Measurements from ENCODE around the gene SNX25.
A peak's percentile ranks its signal among the peaks of the same experiment; 100 is the strongest.

SNX25 gene

GRCh38 chr4:185381288-185382196 lies 172.1 kb downstream of the SNX25 start:
- DNase-seq: no peak
- in situ Hi-C loops (cut with HindIII; ENCODE audit: low pct_ligation_motif_present, low pct_unique_long_range_greater_than_20kb, low sequenced_read_pairs): no loop called here

- DNase-seq: no peak
- in situ Hi-C loops (cut with HindIII; ENCODE audit: low pct_ligation_motif_present, low pct_unique_long_range_greater_than_20kb, low sequenced_read_pairs): no loop called here
Observed at GRCh38 chr4:185382754-185383153, 173.4 kb downstream of the SNX25 start.

DNA sequence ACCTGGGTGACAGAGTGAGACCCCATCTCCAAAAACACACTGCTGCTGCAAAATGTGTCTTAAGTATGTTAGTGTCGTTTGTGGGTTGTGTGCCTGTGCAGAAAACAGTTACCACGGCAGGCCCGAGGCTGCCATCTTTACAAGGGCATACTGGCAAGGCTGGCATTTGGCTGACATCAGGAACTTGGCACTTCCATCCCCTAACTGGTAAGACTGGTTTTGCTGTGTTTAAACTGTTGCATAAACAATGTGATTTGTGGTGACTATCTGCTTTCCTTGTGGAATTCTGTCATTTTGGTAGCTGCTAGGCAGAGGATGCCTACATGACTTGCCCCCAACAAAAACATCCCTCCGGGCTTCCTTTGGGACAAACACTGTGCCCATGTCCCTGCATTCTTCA lies 174.1 kb downstream of the SNX25 start:
- in situ Hi-C loops (cut with HindIII; ENCODE audit: low pct_ligation_motif_present, low pct_unique_long_range_greater_than_20kb, low sequenced_read_pairs): no loop called here
- no peak for DNase-seq

GRCh38 chr4:185384061-185384460 lies 174.7 kb downstream of the SNX25 start:
- in situ Hi-C loops (cut with HindIII; ENCODE audit: low pct_ligation_motif_present, low pct_unique_long_range_greater_than_20kb, low sequenced_read_pairs): no loop called here
- DNase-seq: no peak

DNA sequence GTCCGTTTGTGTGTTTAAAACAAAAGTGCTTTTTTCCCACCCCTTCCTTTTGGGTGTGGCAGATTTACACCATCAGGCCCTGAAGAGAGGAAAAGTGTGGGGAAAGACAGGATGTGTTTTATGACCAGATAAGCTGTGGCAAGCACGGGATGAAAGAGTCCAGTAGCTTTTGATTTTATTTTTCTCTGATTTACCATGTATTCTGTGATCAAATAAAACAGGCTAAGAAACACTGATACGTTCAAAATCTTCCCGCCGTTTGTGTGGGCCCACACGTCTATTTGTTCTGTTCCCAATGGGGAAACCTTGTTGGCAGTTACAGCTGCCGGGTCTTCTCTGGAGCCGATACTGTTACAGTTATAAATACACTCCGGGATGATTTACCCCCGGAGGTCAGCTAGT lies 175.5 kb downstream of the SNX25 start:
- no peak for DNase-seq
- in situ Hi-C loops (cut with HindIII; ENCODE audit: low pct_ligation_motif_present, low pct_unique_long_range_greater_than_20kb, low sequenced_read_pairs): no loop called here

DNA sequence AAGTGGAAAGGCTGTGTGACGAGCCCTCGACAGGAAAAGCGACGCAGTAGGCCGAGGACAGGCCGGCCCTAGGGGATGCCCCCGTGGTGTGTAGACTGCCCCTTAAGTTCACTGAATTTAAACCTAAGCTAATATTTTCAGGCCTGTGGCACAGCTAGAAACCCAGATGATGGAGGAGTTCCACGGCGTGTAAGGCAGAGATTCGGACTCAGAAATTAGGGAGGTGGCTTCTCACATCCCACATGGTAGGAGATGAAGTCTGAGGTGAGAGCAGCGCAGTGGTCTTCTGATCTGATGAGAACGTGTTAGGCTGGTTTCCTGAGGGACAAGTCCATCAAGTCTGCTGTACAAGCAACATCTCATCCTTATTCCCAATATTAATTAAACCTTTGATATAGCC lies 178.6 kb downstream of the SNX25 start:
- in situ Hi-C loops (cut with HindIII; ENCODE audit: low pct_ligation_motif_present, low pct_unique_long_range_greater_than_20kb, low sequenced_read_pairs): no loop called here

DNA sequence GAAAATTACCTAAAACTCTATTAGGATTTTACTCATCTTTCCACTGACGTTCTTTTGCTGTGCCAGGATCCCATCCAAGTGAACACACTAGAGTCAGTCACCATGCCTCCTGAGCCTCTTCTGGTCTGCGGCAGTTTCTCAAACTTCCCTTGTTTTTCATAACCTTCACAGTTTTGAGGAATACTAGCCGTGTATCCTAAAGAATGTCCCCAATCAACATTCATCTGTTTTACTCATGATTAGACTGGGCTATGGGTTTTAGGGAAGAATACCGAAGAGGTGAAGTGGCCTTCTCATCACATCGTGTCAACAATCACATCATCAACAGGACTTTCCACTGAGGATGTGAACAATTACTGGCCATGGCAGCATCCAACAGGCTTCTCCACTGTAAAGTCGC lies 181.5 kb downstream of the SNX25 start:
- in situ Hi-C loops (cut with HindIII; ENCODE audit: low pct_ligation_motif_present, low pct_unique_long_range_greater_than_20kb, low sequenced_read_pairs): no loop called here
- DNase-seq: no peak

More for the DNA sequence above, 178.6 kb downstream of the SNX25 start:
- no peak for DNase-seq

DNA sequence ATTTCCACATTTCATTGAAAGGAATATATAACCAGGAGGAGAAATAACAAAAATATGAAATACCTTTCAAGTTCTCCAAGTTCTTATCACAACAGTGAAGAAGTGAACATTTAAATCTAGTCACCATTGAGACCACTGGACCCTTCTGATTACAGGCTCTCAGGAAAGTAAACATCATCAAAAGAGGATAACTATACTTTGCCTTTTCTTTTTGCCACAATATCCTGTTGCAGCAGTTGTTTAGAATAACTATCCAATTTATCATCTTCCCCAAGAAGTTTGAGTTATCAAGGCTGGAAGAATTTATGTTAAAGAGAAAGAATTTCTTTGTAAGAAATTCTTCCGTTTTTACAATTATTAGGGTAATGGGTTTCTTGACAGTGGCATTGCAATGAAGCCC lies 182.8 kb downstream of the SNX25 start:
- in situ Hi-C loops (cut with HindIII; ENCODE audit: low pct_ligation_motif_present, low pct_unique_long_range_greater_than_20kb, low sequenced_read_pairs): no loop called here
- no peak for DNase-seq

GRCh38 chr4:185394568-185395237 lies 185.3 kb downstream of the SNX25 start:
- in situ Hi-C loops (cut with HindIII; ENCODE audit: low pct_ligation_motif_present, low pct_unique_long_range_greater_than_20kb, low sequenced_read_pairs): no loop called here

GRCh38 chr4:185395238-185395955 lies 186.0 kb downstream of the SNX25 start, which contains the start of gene LRP2BP:
LRP2BP (minus strand) TSS chr4:185395924; CDS start chr4:185378186, 17,738 bp downstream.
- in situ Hi-C loops (cut with HindIII; ENCODE audit: low pct_ligation_motif_present, low pct_unique_long_range_greater_than_20kb, low sequenced_read_pairs): no loop called here
- peak; percentile 26 for DNase-seq

More at GRCh38 chr4:185394568-185395237, 185.3 kb downstream of the SNX25 start:
- DNase-seq: no peak

GRCh38 chr4:185395956-185396723 lies 186.7 kb downstream of the SNX25 start:
- DNase-seq: peak; percentile 95
- in situ Hi-C loops (cut with HindIII; ENCODE audit: low pct_ligation_motif_present, low pct_unique_long_range_greater_than_20kb, low sequenced_read_pairs): no loop called here

DNA sequence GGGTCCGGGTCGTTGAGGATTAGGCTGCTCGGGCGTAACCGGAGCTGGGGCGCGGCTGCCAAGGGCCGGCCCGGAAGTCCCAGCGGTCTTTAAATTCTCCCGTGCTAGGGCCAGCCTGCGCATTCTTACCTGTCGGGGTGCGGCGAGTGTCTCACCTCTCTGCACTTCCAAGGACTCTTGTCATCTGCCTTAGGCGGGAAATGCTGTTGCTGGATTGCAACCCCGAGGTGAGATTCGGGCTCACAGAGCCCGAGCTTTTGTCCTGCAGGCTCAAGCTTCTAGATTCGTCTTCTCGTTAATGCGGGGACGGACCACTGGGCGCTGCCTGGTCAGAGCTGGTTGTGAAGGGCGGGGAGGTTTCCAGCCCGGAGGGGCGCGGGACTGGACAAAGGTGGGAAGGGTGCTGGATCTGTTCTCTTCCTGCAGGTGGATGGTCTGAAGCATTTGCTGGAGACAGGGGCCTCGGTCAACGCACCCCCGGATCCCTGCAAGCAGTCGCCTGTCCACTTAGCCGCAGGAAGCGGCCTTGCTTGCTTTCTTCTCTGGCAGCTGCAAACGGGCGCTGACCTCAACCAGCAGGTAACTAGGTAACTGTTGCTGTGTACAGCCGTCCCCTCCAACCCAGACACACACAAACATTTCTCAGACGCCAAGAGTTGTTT lies 187.5 kb downstream of the SNX25 start, which contains the start of gene ANKRD37:
TSS of gene ANKRD37 (plus strand) at position 118 of the 662 bp plus-strand sequence. CDS start at position 201, 83 bp downstream.
- in situ Hi-C loops (cut with HindIII; ENCODE audit: low pct_ligation_motif_present, low pct_unique_long_range_greater_than_20kb, low sequenced_read_pairs): no loop called here

GRCh38 chr4:185398618-185399017 lies 189.2 kb downstream of the SNX25 start:
- DNase-seq: no peak
- in situ Hi-C loops (cut with HindIII; ENCODE audit: low pct_ligation_motif_present, low pct_unique_long_range_greater_than_20kb, low sequenced_read_pairs): no loop called here

More for the DNA sequence above, 187.5 kb downstream of the SNX25 start, which contains the start of gene ANKRD37:
- no peak for DNase-seq

DNA sequence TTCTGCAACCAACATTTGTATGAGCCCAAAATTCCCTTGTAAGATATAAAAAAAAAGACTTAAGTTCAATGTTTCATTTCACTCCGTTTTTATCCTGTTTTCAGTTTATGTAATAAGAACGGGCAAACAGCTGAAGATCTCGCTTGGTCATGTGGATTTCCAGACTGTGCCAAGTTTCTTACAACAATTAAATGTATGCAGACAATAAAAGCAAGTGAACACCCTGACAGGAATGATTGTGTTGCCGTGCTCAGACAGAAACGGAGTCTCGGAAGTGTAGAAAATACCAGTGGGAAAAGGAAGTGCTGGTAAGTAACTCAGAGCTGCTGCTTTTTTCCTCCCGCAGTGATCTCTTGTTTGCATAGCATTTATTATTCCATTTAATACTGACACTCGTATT lies 190.1 kb downstream of the SNX25 start:
- no peak for DNase-seq
- in situ Hi-C loops (cut with HindIII; ENCODE audit: low pct_ligation_motif_present, low pct_unique_long_range_greater_than_20kb, low sequenced_read_pairs): no loop called here

GRCh38 chr4:185404031-185404430 lies 194.6 kb downstream of the SNX25 start:
- no peak for DNase-seq
- in situ Hi-C loops (cut with HindIII; ENCODE audit: low pct_ligation_motif_present, low pct_unique_long_range_greater_than_20kb, low sequenced_read_pairs): no loop called here

DNA sequence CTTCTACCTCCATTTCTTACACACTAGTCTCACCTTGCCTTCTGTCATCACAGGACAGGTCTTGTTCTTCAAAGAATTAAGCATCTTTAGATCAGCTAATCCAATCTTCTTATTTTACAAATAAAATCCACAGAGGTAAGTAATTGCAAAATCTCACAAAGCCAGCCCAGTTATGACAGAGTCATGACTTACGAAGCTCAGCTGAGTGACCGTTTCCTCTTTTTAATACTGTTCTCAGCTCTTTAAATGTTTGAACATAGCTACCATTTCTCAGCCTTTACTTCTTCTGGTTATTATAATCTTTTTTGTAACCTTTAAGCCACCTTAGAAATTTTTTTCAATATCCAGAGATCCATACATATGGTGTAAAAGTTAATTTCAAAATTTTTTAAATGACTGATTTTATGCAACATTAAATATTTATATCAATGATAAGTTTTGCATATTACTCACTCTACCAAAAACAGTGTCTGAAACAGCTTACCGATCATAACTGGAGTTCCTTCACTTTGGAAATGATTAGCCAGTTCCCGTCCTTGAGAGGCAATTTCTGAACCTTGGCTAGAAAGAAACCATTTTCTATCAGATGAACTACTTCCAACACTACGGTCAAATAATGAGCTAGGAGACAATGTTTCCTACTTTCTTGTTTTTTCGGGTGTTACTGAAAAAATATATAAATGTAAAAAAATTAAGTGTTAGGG lies 196.1 kb downstream of the SNX25 start:
- no peak for DNase-seq
- in situ Hi-C loops (cut with HindIII; ENCODE audit: low pct_ligation_motif_present, low pct_unique_long_range_greater_than_20kb, low sequenced_read_pairs): no loop called here

DNA sequence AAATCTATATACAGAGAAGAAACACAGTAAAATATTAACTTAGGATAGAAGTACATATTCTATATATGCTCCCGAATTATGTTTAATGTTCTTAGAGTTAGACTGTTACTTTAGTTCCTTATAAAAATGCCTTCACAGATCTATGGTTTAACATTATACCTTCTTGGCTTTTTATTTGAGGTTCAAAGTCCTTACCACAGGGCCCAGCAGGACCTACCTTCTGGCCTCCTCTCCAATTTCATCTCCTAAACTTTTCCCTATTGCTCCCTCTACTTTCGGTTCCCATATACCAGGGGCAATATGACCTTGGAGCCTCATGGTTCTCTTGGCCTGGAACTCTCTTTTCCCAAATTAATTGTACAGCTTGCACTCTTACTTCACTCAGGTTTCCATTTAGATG lies 199.0 kb downstream of the SNX25 start:
- in situ Hi-C loops (cut with HindIII; ENCODE audit: low pct_ligation_motif_present, low pct_unique_long_range_greater_than_20kb, low sequenced_read_pairs): no loop called here
- no peak for DNase-seq
